ENCODE data around the gene ARHGAP26.

ARHGAP26 gene

DNA sequence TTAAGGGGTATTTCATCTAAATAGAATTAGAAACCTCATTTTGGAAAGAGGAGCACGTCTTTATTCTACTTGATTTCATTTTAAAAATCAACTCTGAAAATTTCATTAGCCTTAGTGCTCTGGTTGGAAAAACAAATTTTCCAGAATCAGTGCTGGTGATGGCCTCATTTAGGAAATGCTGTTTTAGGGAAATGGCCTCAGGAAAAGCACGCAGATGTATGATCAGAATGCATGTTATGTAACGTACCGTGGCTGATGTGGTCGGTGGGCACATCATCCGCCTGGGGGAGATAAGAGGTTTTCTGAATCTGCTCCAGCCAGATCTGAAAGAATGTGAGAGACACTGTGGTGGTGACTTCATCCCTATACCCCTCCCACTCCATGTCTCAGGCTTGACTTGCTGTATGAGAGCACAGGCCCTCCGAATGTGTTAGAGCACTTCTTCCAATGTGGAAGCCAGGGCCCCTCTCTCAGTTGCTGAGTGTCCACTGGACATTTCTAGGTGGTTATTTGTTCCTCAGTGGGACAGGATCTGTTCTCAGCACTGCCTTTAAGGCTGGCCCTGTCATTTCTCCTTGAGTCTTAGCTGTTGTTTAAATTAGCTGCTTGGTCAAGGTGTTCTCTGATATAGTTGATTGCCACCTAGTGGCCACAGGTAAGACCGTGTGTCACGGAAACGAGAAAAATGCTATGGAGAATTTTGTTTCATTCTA is 96.5 kb downstream of the ARHGAP26 start:
- H3K36me3 ChIP-seq (ENCODE audit: insufficient read depth, low read length): no peaks in the 10 kb centered on the region

GRCh38 chr5:142869886-142870285 is 99.7 kb downstream of the ARHGAP26 start:
- no peaks in the 10 kb centered on the region for H3K27me3 ChIP-seq (ENCODE audit: insufficient read depth, low read length)
- no peaks in the 10 kb centered on the region for H3K9me3 ChIP-seq (ENCODE audit: low read length)
- H3K4me3 ChIP-seq (ENCODE audit: low read length): no peak overlapping the region
- H3K36me3 ChIP-seq (ENCODE audit: insufficient read depth, low read length): no peaks in the 10 kb centered on the region
- peaks cover 8% of the 10 kb centered on the region for H3K4me1 ChIP-seq (ENCODE audit: insufficient read depth, low read length)
- H2AFZ ChIP-seq (ENCODE audit: low read depth, low read length): no peak overlapping the region

More for the DNA sequence above, 96.5 kb downstream of the ARHGAP26 start:
- peaks cover 14% of the 10 kb centered on the region for H3K4me1 ChIP-seq (ENCODE audit: insufficient read depth, low read length)
- H3K9me3 ChIP-seq (ENCODE audit: low read length): no peaks in the 10 kb centered on the region
- H3K4me3 ChIP-seq (ENCODE audit: low read length): no peak overlapping the region
- H3K27me3 ChIP-seq (ENCODE audit: insufficient read depth, low read length): no peaks in the 10 kb centered on the region
- H2AFZ ChIP-seq (ENCODE audit: low read depth, low read length): no peak overlapping the region

DNA sequence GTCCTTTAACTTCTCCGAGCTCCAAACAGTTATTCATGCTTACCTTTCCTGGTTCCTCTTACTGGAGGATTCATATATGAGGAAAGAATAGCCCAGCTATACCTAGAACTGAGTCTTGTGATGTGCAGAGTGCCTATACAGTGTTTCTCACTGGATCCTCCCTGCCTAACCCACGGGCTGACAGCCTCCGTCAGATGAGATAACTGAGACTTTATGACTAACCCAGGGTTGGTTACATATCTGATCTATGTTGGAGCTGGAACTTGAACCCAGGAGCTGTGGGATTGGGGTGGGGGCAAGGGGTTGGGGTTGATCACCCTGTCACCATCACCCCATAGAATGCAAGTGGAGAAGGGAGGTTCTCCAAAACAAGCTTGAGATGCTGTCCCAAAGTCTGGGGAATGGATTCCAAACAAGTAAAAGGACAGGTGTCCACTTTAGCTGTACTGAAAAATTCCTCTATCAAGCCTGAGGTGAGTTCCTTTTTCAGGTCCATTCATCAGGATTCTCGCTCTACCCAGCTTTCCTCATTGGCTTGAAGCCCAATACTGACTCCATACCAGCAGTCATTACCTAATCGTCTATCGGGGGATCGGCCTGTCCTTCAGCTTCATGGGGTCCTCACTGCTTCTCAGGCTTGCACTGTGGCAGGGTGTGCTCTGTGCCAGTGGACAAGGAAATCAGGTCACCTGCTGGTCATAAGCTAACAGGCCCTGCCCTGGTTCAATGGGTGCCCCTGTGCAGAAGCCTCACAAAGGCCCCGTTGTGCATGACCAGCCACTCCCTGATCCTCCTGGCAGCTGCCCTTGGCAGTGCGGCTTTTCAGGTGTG is 100.6 kb downstream of the ARHGAP26 start:
- Histone ChIP-seq H3K4me1 (ENCODE audit: insufficient read depth, low read length) (peaks cover 8% of the 10 kb centered on the region), H3K36me3 (ENCODE audit: insufficient read depth, low read length) (no peaks in the 10 kb centered on the region), H3K27me3 (ENCODE audit: insufficient read depth, low read length) (no peaks in the 10 kb centered on the region), H3K9me3 (ENCODE audit: low read length) (no peaks in the 10 kb centered on the region), H2AFZ (ENCODE audit: low read depth, low read length) (no peak overlapping the region), H3K4me3 (ENCODE audit: low read length) (no peak overlapping the region)

DNA sequence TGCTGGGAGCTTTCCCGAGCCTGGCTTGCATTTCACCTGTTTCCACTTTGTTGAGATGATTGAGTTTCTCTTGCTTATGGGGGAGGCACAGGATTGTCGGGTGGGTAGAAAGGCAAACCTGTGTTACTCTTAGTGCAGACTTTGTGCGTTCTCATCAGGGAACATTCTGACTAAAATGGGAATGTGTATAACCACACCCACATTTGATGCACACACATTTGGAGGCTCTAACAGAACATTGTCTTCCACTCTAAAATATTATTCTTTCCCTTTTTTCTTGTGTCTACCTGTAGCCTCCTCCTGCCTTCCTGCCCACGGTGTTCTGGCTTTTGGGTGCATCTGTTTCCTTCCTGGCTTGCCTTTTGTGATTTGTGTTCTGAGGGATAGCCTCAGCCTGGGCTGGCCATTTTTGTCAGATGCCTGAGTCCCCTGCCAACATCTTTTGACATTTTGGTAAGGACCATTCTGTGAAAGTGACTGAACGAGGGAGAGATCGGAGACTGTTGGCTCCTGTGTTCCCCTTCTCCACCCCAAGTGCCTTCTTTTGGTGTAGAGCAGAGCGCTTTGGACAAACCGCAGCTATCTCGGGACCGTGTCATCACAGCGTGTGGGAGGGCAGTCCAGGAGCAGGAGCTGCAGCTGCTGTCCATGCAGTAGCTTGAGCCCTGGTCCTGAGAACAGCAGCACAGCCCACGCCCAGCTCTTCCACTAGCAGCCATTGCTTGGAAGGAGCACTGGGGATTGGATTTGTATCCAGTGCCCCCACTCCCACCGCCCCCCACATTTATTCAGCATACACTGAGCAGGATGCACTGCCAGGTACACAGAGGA is 101.4 kb downstream of the ARHGAP26 start:
- Histone ChIP-seq H3K36me3 (ENCODE audit: insufficient read depth, low read length) (no peaks in the 10 kb centered on the region), H3K27me3 (ENCODE audit: insufficient read depth, low read length) (no peaks in the 10 kb centered on the region), H3K9me3 (ENCODE audit: low read length) (no peaks in the 10 kb centered on the region), H3K4me3 (ENCODE audit: low read length) (no peak overlapping the region), H3K4me1 (ENCODE audit: insufficient read depth, low read length) (peaks cover 8% of the 10 kb centered on the region), H2AFZ (ENCODE audit: low read depth, low read length) (no peak overlapping the region)

GRCh38 chr5:142872217-142872616 is 102.0 kb downstream of the ARHGAP26 start:
- Histone ChIP-seq H3K9me3 (ENCODE audit: low read length) (no peaks in the 10 kb centered on the region), H3K4me3 (ENCODE audit: low read length) (no peak overlapping the region), H3K27me3 (ENCODE audit: insufficient read depth, low read length) (no peaks in the 10 kb centered on the region), H3K4me1 (ENCODE audit: insufficient read depth, low read length) (peaks cover 4% of the 10 kb centered on the region), H3K36me3 (ENCODE audit: insufficient read depth, low read length) (no peaks in the 10 kb centered on the region), H2AFZ (ENCODE audit: low read depth, low read length) (no peak overlapping the region)

- no peak overlapping the region for H3K4me3 ChIP-seq (ENCODE audit: low read length)
- no peak overlapping the region for H2AFZ ChIP-seq (ENCODE audit: low read depth, low read length)
- no peaks in the 10 kb centered on the region for H3K36me3 ChIP-seq (ENCODE audit: insufficient read depth, low read length)
- no peaks in the 10 kb centered on the region for H3K27me3 ChIP-seq (ENCODE audit: insufficient read depth, low read length)
- H3K4me1 ChIP-seq (ENCODE audit: insufficient read depth, low read length): no peaks in the 10 kb centered on the region
- H3K9me3 ChIP-seq (ENCODE audit: low read length): no peaks in the 10 kb centered on the region
Observed at GRCh38 chr5:142872795-142873194, 102.6 kb downstream of the ARHGAP26 start.

GRCh38 chr5:142873831-142874230 is 103.7 kb downstream of the ARHGAP26 start:
- Histone ChIP-seq H3K4me1 (ENCODE audit: insufficient read depth, low read length) (no peaks in the 10 kb centered on the region), H2AFZ (ENCODE audit: low read depth, low read length) (no peak overlapping the region), H3K4me3 (ENCODE audit: low read length) (no peak overlapping the region), H3K9me3 (ENCODE audit: low read length) (no peaks in the 10 kb centered on the region), H3K27me3 (ENCODE audit: insufficient read depth, low read length) (no peaks in the 10 kb centered on the region), H3K36me3 (ENCODE audit: insufficient read depth, low read length) (no peaks in the 10 kb centered on the region)

DNA sequence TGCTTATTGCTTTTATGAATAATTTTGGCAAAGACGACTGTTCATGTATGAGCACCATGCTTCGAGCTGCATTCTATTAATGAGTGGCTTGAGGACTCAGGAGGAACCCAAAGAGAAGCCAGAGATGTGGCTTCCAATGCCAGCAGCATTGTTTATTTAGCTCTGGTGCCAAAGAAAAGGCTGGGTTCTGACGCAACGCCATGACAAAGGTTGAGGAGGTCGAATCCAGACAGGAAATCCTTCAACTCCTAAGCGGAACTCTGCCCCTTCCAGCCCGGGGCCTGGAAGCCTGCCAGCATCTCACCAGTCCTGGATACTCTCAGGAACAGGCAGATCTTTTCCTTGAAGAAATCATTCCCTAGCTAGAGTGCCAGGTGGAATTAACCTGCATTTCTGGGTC is 104.4 kb downstream of the ARHGAP26 start:
- no peak overlapping the region for H2AFZ ChIP-seq (ENCODE audit: low read depth, low read length)
- H3K36me3 ChIP-seq (ENCODE audit: insufficient read depth, low read length): no peaks in the 10 kb centered on the region
- H3K4me3 ChIP-seq (ENCODE audit: low read length): no peak overlapping the region
- H3K27me3 ChIP-seq (ENCODE audit: insufficient read depth, low read length): no peaks in the 10 kb centered on the region
- H3K4me1 ChIP-seq (ENCODE audit: insufficient read depth, low read length): no peaks in the 10 kb centered on the region
- H3K9me3 ChIP-seq (ENCODE audit: low read length): no peaks in the 10 kb centered on the region

DNA sequence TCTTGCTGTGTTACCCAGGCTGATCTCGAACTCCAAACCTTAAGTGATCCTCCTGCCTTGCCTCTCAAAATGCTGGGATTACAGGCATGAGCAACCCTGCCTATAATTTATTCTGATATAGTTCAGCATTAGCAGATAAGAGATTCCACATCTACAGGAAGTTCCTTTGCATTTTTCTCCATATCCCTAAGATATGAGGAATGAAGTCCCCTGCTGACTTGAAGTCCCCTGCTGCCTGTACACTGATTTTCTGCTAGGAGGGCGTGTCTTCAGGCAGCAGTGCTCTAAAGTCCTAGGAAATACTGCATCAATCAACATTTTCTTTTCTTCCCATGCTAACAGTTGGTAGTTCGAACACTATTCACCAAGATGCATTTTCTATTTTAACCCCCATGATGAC is 105.8 kb downstream of the ARHGAP26 start:
- H3K36me3 ChIP-seq (ENCODE audit: insufficient read depth, low read length): no peaks in the 10 kb centered on the region
- H3K4me1 ChIP-seq (ENCODE audit: insufficient read depth, low read length): peaks cover 5% of the 10 kb centered on the region
- no peaks in the 10 kb centered on the region for H3K9me3 ChIP-seq (ENCODE audit: low read length)
- no peaks in the 10 kb centered on the region for H3K27me3 ChIP-seq (ENCODE audit: insufficient read depth, low read length)
- no peak overlapping the region for H3K4me3 ChIP-seq (ENCODE audit: low read length)
- H2AFZ ChIP-seq (ENCODE audit: low read depth, low read length): no peak overlapping the region

DNA sequence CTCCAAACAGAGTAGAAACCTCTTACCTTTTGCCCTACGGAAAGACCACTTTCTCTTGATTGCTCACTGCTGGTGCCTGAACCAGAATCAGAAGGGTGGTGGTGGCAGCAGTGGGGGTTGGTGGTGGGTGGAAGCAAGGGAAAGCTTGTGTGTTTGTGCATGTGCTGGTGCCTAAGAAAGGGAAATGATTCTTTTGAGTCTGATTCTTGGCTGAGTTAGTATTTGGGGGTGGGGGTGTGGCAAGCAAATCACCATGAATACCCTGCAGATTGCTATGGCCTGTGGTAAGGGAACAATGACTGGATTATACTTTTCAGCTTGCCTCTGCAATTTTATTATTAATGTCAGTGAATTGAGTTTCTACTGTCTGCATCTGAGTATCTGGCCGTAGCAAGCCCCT is 106.6 kb downstream of the ARHGAP26 start:
- Histone ChIP-seq H3K4me3 (ENCODE audit: low read length) (no peak overlapping the region), H3K4me1 (ENCODE audit: insufficient read depth, low read length) (peaks cover 13% of the 10 kb centered on the region), H3K27me3 (ENCODE audit: insufficient read depth, low read length) (no peaks in the 10 kb centered on the region), H2AFZ (ENCODE audit: low read depth, low read length) (no peak overlapping the region), H3K9me3 (ENCODE audit: low read length) (no peaks in the 10 kb centered on the region), H3K36me3 (ENCODE audit: insufficient read depth, low read length) (no peaks in the 10 kb centered on the region)

GRCh38 chr5:142878111-142878510 is 107.9 kb downstream of the ARHGAP26 start:
- Histone ChIP-seq H2AFZ (ENCODE audit: low read depth, low read length) (no peak overlapping the region), H3K36me3 (ENCODE audit: insufficient read depth, low read length) (no peaks in the 10 kb centered on the region), H3K27me3 (ENCODE audit: insufficient read depth, low read length) (no peaks in the 10 kb centered on the region), H3K4me3 (ENCODE audit: low read length) (no peak overlapping the region), H3K4me1 (ENCODE audit: insufficient read depth, low read length) (peaks cover 25% of the 10 kb centered on the region), H3K9me3 (ENCODE audit: low read length) (no peaks in the 10 kb centered on the region)

- H3K4me1 ChIP-seq (ENCODE audit: insufficient read depth, low read length): peaks cover 26% of the 10 kb centered on the region
- no peaks in the 10 kb centered on the region for H3K27me3 ChIP-seq (ENCODE audit: insufficient read depth, low read length)
- no peak overlapping the region for H2AFZ ChIP-seq (ENCODE audit: low read depth, low read length)
- no peaks in the 10 kb centered on the region for H3K9me3 ChIP-seq (ENCODE audit: low read length)
- no peaks in the 10 kb centered on the region for H3K36me3 ChIP-seq (ENCODE audit: insufficient read depth, low read length)
- H3K4me3 ChIP-seq (ENCODE audit: low read length): no peak overlapping the region
Observed at GRCh38 chr5:142878638-142879037, 108.5 kb downstream of the ARHGAP26 start.
